ENCODE results near the gene DNAH17. TPM values are rescaled to one million over a fixed set of nuclear protein-coding genes. Genes with fewer than 3 reads are reported as not detected.
A peak's percentile ranks its signal among the peaks of the same experiment; 100 is the strongest.

DNAH17 gene
- total and polyA plus RNA-seq, 2 of the 13 experiments (the other 11 are each of a cell fraction or from before 2014, with no cell fraction given), result 0.86 to 1.6 TPM

DNA sequence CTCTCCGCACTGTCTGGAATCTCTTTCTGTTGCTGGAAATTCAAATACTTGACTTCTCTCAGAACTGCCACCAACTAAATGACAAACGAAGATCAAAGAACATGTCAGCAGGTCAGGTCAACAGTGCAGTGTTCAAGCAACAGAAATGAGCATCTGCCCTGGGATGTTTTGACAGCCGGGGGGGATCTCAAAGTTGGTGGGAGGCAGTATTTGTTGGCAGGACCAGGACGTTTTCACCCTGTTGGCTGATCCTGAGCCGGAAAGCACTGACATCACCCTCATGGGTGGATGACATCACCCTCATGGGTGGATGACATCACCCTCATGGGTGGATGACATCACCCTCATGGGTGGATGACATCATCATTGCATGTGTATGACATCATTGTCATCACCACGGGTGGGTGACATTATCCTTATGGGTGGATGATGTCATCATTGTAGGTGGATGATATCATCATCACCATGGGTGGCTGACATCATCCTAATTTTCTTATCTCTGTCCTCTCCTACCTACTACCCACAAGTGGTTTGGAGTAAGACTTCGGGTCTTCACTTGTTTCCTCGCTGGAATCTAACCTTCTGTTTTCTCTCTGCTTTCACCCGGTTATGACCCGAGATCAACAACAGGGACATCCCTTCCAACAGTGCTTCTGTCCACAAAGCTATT lies 18.9 kb downstream of the DNAH17 start (continued):
- TF ChIP-seq ZNF781 (CRISPR knock-in tag; IDR thresholded peaks at IDR 0.05; ENCODE audit: borderline replicate concordance, not compliant biosample characterization), result no peak
- peak; percentile 63 for TF ChIP-seq HDAC1 (CRISPR knock-in tag; IDR thresholded peaks at IDR 0.05)
- TF ChIP-seq CREM (IDR thresholded peaks at IDR 0.05), result peak; percentile 93
- TF ChIP-seq CREM (CRISPR knock-in tag; IDR thresholded peaks at IDR 0.05), result peak; percentile 75
- TF ChIP-seq ZNF337 (CRISPR knock-in tag; IDR thresholded peaks at IDR 0.05; ENCODE audit: borderline replicate concordance, low read depth), result no peak
- TF ChIP-seq, protein P1, sequence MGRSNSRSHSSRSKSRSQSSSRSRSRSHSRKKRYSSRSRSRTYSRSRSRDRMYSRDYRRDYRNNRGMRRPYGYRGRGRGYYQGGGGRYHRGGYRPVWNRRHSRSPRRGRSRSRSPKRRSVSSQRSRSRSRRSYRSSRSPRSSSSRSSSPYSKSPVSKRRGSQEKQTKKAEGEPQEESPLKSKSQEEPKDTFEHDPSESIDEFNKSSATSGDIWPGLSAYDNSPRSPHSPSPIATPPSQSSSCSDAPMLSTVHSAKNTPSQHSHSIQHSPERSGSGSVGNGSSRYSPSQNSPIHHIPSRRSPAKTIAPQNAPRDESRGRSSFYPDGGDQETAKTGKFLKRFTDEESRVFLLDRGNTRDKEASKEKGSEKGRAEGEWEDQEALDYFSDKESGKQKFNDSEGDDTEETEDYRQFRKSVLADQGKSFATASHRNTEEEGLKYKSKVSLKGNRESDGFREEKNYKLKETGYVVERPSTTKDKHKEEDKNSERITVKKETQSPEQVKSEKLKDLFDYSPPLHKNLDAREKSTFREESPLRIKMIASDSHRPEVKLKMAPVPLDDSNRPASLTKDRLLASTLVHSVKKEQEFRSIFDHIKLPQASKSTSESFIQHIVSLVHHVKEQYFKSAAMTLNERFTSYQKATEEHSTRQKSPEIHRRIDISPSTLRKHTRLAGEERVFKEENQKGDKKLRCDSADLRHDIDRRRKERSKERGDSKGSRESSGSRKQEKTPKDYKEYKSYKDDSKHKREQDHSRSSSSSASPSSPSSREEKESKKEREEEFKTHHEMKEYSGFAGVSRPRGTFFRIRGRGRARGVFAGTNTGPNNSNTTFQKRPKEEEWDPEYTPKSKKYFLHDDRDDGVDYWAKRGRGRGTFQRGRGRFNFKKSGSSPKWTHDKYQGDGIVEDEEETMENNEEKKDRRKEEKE (IDR thresholded peaks at IDR 0.05), result no peak
- TF ChIP-seq, protein P2, sequence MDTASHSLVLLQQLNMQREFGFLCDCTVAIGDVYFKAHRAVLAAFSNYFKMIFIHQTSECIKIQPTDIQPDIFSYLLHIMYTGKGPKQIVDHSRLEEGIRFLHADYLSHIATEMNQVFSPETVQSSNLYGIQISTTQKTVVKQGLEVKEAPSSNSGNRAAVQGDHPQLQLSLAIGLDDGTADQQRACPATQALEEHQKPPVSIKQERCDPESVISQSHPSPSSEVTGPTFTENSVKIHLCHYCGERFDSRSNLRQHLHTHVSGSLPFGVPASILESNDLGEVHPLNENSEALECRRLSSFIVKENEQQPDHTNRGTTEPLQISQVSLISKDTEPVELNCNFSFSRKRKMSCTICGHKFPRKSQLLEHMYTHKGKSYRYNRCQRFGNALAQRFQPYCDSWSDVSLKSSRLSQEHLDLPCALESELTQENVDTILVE (CRISPR knock-in tag; IDR thresholded peaks at IDR 0.05), result 0 out of 2 replicates have a peak, but pooled peaks have one; percentile 23
- no peak for TF ChIP-seq POGZ (CRISPR knock-in tag; IDR thresholded peaks at IDR 0.05)
- TF ChIP-seq HOXA7 (CRISPR knock-in tag; IDR thresholded peaks at IDR 0.05), result no peak
- TF ChIP-seq, protein P3, sequence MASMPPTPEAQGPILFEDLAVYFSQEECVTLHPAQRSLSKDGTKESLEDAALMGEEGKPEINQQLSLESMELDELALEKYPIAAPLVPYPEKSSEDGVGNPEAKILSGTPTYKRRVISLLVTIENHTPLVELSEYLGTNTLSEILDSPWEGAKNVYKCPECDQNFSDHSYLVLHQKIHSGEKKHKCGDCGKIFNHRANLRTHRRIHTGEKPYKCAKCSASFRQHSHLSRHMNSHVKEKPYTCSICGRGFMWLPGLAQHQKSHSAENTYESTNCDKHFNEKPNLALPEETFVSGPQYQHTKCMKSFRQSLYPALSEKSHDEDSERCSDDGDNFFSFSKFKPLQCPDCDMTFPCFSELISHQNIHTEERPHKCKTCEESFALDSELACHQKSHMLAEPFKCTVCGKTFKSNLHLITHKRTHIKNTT (CRISPR knock-in tag; IDR thresholded peaks at IDR 0.05), result 0 out of 2 replicates have a peak, but pooled peaks have one; percentile 42

Measured in HepG2 (cell line).